GM18951 (cell line): ENCODE measurements around the gene TRABD.

Experiments used
- POLR2A ChIP-seq: IDR thresholded peaks from 4 replicates; pipeline ENCODE4 v1.6.1; 2011; ENCODE audit warnings: mild to moderate bottlenecking; ENCODE audit not compliant: insufficient read length, insufficient read depth; ENCODE audit errors: extremely low read depth
- in situ Hi-C: fragments of 300-500 bp; cut with MboI; formaldehyde crosslinking; loops from one replicate; pipeline ENCODE4 v1.12.0; 2022; ENCODE audit warnings: low sequenced_read_pairs, mixed read lengths, inconsistent platforms; ENCODE audit not compliant: unreplicated experiment

Gene TRABD

DNA sequence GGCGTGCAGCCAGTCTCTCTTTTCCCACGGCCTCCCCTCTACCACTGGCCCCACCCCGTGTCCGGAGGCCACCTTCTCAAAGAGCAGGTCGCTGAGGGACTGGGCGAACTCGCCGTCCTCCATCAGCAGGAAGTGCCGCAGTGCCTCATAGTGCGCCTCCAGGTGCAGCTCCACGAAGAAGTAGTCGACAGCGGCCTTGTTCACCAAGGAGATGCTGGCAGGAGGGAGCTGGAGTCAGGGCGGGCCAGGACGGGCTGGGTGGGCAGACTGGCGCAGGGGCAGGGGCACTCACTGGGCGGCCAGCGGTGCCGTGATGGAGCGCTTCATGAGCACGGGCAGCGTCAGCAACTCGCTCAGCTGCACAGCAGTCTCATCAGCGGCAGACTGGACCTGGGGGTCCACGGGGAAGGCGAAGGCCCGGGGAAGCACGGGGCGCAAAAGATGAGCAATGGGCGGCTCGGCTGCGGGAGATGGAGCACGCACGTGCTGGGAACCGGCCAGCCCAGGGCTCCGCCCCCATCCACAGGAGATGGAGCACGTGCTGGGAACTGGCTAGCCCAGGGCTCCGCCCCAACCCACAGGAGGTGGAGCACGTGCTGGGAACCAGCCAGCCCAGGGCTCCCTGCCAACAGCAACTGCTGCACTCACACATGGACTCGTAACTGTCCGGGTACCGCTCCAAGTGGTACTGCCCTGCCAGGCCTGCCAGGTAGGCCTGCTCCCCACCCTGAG lies 33.4 kb downstream of the TRABD start:
- TF ChIP-seq POLR2A: no peak
- in situ Hi-C loops: loop anchor here (25.0 kb wide), 2 partner anchors 282 to 457 kb away; no protein-coding TSS in a partner anchor

- in situ Hi-C loops: loop anchor here (25.0 kb wide), 2 partner anchors 283 to 458 kb away; no protein-coding TSS in a partner anchor
- TF ChIP-seq POLR2A: no peak
Observed at GRCh38 chr22:50219800-50220602, 34.3 kb downstream of the TRABD start.

- TF ChIP-seq POLR2A: no peak
- in situ Hi-C loops: loop anchor here (25.0 kb wide), 2 partner anchors 284 to 459 kb away; no protein-coding TSS in a partner anchor
Observed at GRCh38 chr22:50220603-50221409, 35.1 kb downstream of the TRABD start.

DNA sequence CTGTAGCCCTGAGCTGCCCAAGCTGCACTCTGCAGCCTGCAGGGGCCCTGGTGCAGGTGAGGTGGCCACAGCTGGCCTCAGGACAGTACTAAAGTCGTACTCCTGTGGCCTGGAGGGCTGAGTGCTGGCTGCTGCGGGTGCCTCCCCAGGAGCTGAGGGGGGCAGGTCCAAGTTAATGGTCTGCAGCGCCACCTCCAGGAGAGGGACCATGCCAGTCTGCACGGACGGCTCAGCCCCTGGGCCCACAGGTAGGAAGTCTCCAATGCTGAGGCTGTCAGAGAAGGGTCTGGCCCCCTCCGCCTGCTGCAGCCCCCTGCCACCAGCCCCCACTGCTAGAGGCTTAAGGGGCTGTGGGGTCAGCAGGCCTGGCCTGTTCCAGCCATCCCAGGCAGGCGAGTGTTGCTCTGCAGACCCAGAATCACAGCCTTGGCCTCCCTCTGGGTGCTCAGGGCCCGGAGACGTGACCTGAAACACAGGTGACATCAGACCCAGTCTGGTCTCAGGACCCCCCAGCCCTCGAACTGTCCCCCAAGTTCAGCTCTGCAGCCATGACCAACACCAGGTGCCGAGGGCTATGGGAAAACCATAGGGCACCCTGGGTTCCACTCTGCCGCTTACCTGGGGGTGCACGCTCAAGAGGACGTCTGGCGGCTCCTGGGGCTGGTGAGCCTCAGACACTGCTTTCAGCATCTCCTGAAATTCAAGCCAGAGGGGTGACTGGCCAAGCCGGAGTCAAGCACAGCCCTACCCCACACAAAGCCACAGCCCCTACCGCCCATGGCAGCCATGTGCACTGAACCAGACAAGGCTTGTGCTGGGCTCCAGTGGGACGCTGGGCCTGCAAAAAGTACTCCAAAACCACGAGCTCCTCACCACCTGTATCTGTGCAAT lies 35.9 kb downstream of the TRABD start:
- TF ChIP-seq POLR2A: no peak
- in situ Hi-C loops: loop anchor here (25.0 kb wide), 2 partner anchors 284 to 459 kb away; no protein-coding TSS in a partner anchor

- in situ Hi-C loops: loop anchor here (25.0 kb wide), 2 partner anchors 285 to 460 kb away; no protein-coding TSS in a partner anchor
- TF ChIP-seq POLR2A: no peak
Observed at GRCh38 chr22:50222508-50222907, 36.8 kb downstream of the TRABD start.

DNA sequence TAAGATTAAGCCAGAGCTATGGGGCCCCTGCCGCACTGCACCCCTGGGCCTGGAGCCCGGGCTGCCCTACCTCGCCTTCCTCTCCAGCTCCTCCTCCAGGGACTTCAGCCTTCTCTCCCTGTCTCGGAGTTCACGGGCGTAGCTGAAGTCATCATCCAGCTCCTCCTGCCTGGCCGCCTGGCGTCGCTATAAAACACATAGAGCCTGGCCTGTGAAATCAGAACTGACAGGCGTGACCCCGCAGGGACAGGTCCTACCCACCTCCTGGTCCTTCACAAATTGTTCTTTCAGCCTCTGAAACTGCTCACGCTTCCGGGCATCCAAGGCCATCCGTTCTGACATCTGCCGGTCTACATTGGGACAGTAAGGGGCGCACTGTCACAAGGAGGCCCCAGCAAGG lies 38.4 kb downstream of the TRABD start:
- in situ Hi-C loops: loop anchor here (25.0 kb wide), 2 partner anchors 287 to 462 kb away; no protein-coding TSS in a partner anchor
- TF ChIP-seq POLR2A: no peak

DNA sequence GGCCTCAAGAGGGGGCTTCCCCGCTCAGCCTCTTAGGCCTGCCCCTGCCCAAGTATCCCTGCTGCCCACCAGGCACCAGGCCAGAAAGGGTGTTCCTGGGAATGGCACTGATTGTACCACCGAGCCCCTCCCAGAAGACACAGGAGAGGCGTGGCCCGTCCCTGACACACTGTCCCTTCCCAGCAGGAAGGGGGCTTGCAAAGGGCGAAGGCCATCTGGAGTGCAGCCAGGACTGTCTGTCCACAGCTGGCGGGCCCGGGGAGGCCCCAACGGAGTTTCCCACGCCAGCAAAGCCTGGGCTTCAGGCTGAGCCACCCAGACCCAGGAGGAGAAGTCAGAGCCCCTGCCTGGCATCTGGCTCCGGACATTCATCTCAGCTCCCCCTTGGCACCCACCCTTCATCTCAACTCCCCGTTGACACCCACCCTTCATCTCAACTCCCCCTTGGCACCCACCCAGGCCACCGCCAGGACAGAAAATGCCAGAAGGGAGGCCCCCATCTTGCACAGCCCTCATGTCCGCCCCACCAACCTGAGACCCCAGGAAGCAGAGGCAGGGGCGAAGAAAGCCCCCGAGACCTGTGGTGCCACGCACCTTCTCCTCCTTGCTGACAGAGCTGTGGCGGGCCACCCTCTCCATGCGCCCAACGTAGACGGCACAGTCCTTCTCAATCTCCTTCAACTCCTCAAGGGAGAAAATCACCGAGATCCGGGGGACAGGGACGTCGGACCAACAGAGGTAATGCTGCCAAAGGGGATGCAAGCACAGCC lies 39.7 kb downstream of the TRABD start:
- no peak for TF ChIP-seq POLR2A
- in situ Hi-C loops: no loop called here

DNA sequence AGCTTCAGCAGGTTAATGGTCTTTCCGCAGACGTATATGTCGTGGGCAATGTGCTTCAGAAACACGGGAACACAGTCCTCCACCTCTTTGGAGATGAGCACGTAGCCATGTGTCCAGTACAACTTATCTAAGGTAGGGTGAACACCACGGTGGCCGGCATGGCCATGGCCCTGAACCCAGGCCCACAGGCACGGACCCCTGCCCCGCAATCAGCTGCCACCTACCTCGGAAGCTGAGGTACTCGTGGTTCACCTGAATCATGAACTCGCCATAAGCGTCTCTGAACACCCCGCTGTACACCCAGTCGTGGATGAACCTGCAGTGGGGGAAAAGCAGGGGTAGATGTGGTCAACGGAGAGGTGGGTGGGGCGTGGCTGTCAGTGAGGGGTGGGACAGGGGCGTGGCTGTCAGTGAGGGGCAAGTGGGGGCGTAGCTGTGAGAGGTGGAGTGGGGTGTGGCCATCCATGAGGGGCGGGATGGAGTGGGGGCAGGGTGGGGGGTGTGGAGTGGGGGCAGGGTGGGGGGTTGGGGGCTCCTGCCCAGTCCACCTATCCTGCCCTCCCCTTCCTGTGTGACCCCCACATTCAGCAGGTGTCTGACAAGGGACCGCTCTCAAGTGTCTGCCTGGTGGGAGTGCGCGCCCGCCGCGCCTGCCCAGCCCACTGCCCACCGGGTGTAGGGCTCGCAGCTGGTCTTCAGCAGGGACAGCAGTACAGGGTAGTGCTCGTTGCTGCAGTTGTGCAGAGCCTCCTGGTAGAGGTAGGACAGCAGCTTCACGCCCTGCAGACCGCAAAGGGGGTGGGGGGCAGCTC lies 40.6 kb downstream of the TRABD start:
- in situ Hi-C loops: no loop called here

DNA sequence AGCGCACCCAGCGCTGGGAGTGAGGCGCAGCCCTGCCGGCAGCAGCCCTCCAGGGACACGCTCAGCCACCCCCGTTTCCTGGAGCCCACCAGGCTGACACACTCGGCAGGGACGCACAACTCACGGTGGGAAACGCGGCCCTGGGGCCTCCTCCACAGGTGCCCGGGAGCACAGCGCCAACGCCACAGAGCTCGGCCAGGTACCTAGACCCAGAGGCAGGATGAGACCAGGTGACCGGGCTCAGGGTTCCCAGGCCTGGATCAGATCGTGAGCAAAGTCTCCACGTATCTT lies 41.1 kb downstream of the TRABD start:
- in situ Hi-C loops: no loop called here

More for the DNA sequence above, 40.6 kb downstream of the TRABD start:
- no peak for TF ChIP-seq POLR2A

DNA sequence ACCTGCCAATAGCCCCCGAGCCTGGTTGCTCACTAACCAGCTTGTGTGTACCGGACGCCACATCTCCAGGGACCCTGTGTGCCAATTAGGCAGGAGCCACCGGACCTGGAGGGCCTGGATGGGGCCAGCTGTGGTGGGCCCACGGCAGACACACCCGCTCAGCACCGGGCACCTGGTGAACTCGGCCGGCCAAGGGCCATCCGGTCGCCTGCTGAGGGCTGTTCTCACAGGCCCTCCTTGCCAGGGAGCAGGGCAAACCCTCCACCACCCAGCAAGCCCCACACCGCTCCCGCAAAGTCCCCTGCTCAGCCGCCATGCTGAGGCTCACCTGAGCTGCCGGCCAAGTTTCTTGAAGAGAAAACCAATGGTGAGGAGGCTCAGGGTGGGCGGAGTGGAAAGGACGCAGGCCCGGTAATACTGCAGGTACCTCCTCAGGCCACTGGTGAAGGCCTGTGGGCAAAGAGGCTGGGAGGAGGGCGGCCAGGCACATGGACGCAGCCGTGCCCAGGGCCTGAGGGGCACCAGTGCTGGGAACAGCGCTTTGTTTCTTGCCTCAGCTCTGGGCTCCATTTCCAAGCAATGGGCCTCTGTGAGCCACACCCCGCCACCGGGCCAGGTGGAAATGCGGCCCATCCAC lies 42.0 kb downstream of the TRABD start:
- in situ Hi-C loops: no loop called here
- no peak for TF ChIP-seq POLR2A

More for the DNA sequence above, 41.1 kb downstream of the TRABD start:
- no peak for TF ChIP-seq POLR2A
